Smooth muscle cell (in vitro differentiated cells): ENCODE data around the gene COX6B1. TPM values are rescaled to one million over a fixed set of nuclear protein-coding genes. Genes with fewer than 3 reads are reported as not detected.

Source experiments
- DNase-seq: peaks from one replicate; lab custom pipeline; 2025; ENCODE audit not compliant: unreplicated experiment; lab: John Stamatoyannopoulos, UW
- H2AFZ ChIP-seq: fragments of 200-600 bp; sonication (generic); 2 replicates; pipeline ENCODE4 v1.6.0; 2016; ENCODE audit warnings: antibody characterized with exemption, low read depth, mild to moderate bottlenecking
- H3F3A ChIP-seq: fragments of 200-600 bp; sonication (generic); 2 replicates; pipeline ENCODE4 v1.6.0; 2017; ENCODE audit warnings: antibody characterized with exemption, low read depth
- H3K27ac ChIP-seq: fragments of 200-600 bp; sonication (generic); 2 replicates; pipeline ENCODE4 v1.5.1; 2016; ENCODE audit warnings: low read depth, mild to moderate bottlenecking
- H3K27me3 ChIP-seq: fragments of 200-600 bp; sonication (generic); 2 replicates; pipeline ENCODE4 v1.6.1; 2016; ENCODE audit warnings: low read depth, mild to moderate bottlenecking
- H3K36me3 ChIP-seq: fragments of 200-600 bp; sonication (generic); 2 replicates; pipeline ENCODE4 v1.5.1; 2016; ENCODE audit warnings: low read depth
- H3K4me1 ChIP-seq: fragments of 200-600 bp; sonication (generic); 2 replicates; pipeline ENCODE4 v1.5.1; 2016; ENCODE audit warnings: low read depth
- H3K4me2 ChIP-seq: fragments of 200-600 bp; sonication (generic); 2 replicates; pipeline ENCODE4 v1.6.0; 2016; ENCODE audit warnings: mild to moderate bottlenecking
- H3K4me3 ChIP-seq: fragments of 200-600 bp; sonication (generic); 2 replicates; pipeline ENCODE4 v1.5.1; 2016; ENCODE audit warnings: mild to moderate bottlenecking
- H3K79me2 ChIP-seq: fragments of 200-600 bp; sonication (generic); 2 replicates; pipeline ENCODE4 v1.6.0; 2016; ENCODE audit warnings: low read depth, mild to moderate bottlenecking
- H3K9ac ChIP-seq: fragments of 200-600 bp; sonication (generic); 2 replicates; pipeline ENCODE4 v1.6.0; 2016; ENCODE audit warnings: low read depth
- H3K9me3 ChIP-seq: fragments of 200-600 bp; sonication (generic); replicated peaks from 2 replicates; pipeline ENCODE4 v1.5.1; 2016; ENCODE audit warnings: low read depth
- H4K20me1 ChIP-seq: fragments of 200-600 bp; sonication (generic); 2 replicates; pipeline ENCODE4 v1.6.0; 2016; ENCODE audit warnings: low read depth
- CTCF ChIP-seq: fragments of 200-600 bp; sonication (generic); IDR thresholded peaks from 2 replicates; pipeline ENCODE4 v1.5.1; 2017; ENCODE audit warnings: borderline replicate concordance, mild to moderate bottlenecking, antibody characterized with exemption; ENCODE audit not compliant: insufficient read depth, poor library complexity, severe bottlenecking
- WGBS: methylation state at CpG from one replicate; pipeline ENCODE4 v1.1.7; 2016; ENCODE audit warnings: low lambda C conversion rate; 5-methylcytosine and 5-hydroxymethylcytosine counted together
- polyA plus RNA-seq: library from polyadenylated mRNA; unstranded; fragments of >200 nt; fragmentation: Nextera tagmentation; extraction: Ambion mirVana; gene quantifications from 2 replicates; pipeline ENCODE4 v1.2.1, GENCODE V29; 2016
- total RNA-seq: library from RNA; depleted of rRNA; stranded (reverse); fragments of >200 nt; gene quantifications from 2 replicates; pipeline ENCODE4 v1.2.3, GENCODE V29; 2014

Gene COX6B1
- total and polyA plus RNA-seq, 2 experiments from 2014 or later: 622 to 971 TPM

- Histone ChIP-seq H4K20me1 (peaks cover 4% of the 10 kb centered on the region), H3K27me3 (no peaks in the 10 kb centered on the region), H3K4me2 (no peak overlapping the region), H3K9me3 (no peaks in the 10 kb centered on the region), H2AFZ (no peak overlapping the region), H3K4me1 (no peaks in the 10 kb centered on the region), H3K4me3 (no peak overlapping the region), H3K27ac (no peak overlapping the region), H3K36me3 (no peaks in the 10 kb centered on the region), H3K9ac (no peak overlapping the region), H3F3A (no peaks in the 10 kb centered on the region), H3K79me2 (no peaks in the 10 kb centered on the region)
- DNase-seq: no peak
- WGBS: 98% methylated on average over 24 of the region's 24 CpGs
- TF ChIP-seq CTCF: no peak
Observed at GRCh38 chr19:35665157-35665556, 17.0 kb downstream of the COX6B1 start.

GRCh38 chr19:35665604-35666003 is 17.5 kb downstream of the COX6B1 start:
- DNase-seq: no peak
- no peak overlapping the region for H3K4me3 ChIP-seq
- H3K36me3 ChIP-seq: no peaks in the 10 kb centered on the region
- no peak overlapping the region for H3K9ac ChIP-seq
- no peak overlapping the region for H3K27ac ChIP-seq
- H3K79me2 ChIP-seq: no peaks in the 10 kb centered on the region
- H3K9me3 ChIP-seq: no peaks in the 10 kb centered on the region
- H4K20me1 ChIP-seq: peaks cover 4% of the 10 kb centered on the region
- H3K4me1 ChIP-seq: no peaks in the 10 kb centered on the region
- H3K4me2 ChIP-seq: no peak overlapping the region
- H2AFZ ChIP-seq: no peak overlapping the region
- 98% methylated on average over 7 of the region's 7 CpGs for WGBS
- no peaks in the 10 kb centered on the region for H3F3A ChIP-seq
- no peaks in the 10 kb centered on the region for H3K27me3 ChIP-seq
- TF ChIP-seq CTCF: no peak

- Histone ChIP-seq H3K27ac (no peak within 1 kb of the TSS), H3K36me3 (no peaks in the 10 kb centered on the region), H3K27me3 (no peaks in the 10 kb centered on the region), H3F3A (no peaks in the 10 kb centered on the region), H4K20me1 (peaks cover 4% of the 10 kb centered on the region), H3K4me1 (no peaks in the 10 kb centered on the region), H2AFZ (no peak within 1 kb of the TSS), H3K4me2 (no peak within 1 kb of the TSS), H3K9ac (no peak within 1 kb of the TSS), H3K9me3 (no peaks in the 10 kb centered on the region), H3K4me3 (no peak within 1 kb of the TSS), H3K79me2 (no peaks in the 10 kb centered on the region)
- WGBS: 85% methylated on average over 16 of the region's 16 CpGs
- no peak for TF ChIP-seq CTCF
- no peak for DNase-seq
Observed at GRCh38 chr19:35666251-35666913, 18.3 kb downstream of the COX6B1 start, which contains the start of gene UPK1A. Gene UPK1A (plus strand): TSS chr19:35666517. CDS start chr19:35666813, 296 bp downstream.

GRCh38 chr19:35669566-35669965 is 21.4 kb downstream of the COX6B1 start:
- Histone ChIP-seq H3K9me3 (no peaks in the 10 kb centered on the region), H3K4me1 (no peaks in the 10 kb centered on the region), H3K4me3 (no peak overlapping the region), H3K4me2 (no peak overlapping the region), H3K79me2 (no peaks in the 10 kb centered on the region), H2AFZ (no peak overlapping the region), H3K27me3 (no peaks in the 10 kb centered on the region), H3K27ac (no peak overlapping the region), H3K9ac (no peak overlapping the region), H3F3A (no peaks in the 10 kb centered on the region), H3K36me3 (no peaks in the 10 kb centered on the region), H4K20me1 (peaks cover 4% of the 10 kb centered on the region)
- 86% methylated on average over 6 of the region's 6 CpGs for WGBS
- DNase-seq: no peak
- no peak for TF ChIP-seq CTCF
